IMR-90 (cell line): ENCODE results near the gene SLC5A3. TPM values are rescaled to one million over a fixed set of nuclear protein-coding genes. Genes with fewer than 3 reads are reported as not detected.

Source experiments
- ATAC-seq: fragments of 200-7000 bp; cut with Tn5 transposase; 2 replicates; pipeline ENCODE4 v1.9.1; 2020; ENCODE audit warnings: low read depth, mild to moderate bottlenecking, moderate library complexity
- BruUV-seq: library from RNA; stranded (reverse); fragments of 400-500 nt; replicated peaks from 2 replicates; lab custom pipeline; 2021; lab: Mats Ljungman, UMichigan
- CTCF ChIA-PET: fragments of 300-600 bp; formaldehyde crosslinking; extraction: SDS; loops from one replicate; lab custom pipeline; 2021; ENCODE audit warnings: antibody characterized with exemption; lab: Yijun Ruan, JAX
- POLR2A ChIA-PET: fragments of 300-600 bp; sonication (Branson Sonifier 250); formaldehyde crosslinking; loops from one replicate; lab custom pipeline; 2022; ENCODE audit warnings: antibody characterized with exemption; ENCODE audit not compliant: unreplicated experiment; lab: Charles Lee
- DNase-seq: peaks from one replicate; pipeline ENCODE4 v3.0.0; 2013
- H2AFZ ChIP-seq: replicated peaks from 2 replicates; pipeline ENCODE3; 2013; ENCODE audit warnings: low read length, mild to moderate bottlenecking; ENCODE audit not compliant: poor library complexity
- H2AK5ac ChIP-seq: 2 replicates; pipeline ENCODE4 v1.6.1; 2013; ENCODE audit warnings: low read depth, low read length, inconsistent platforms
- H2AK9ac ChIP-seq: replicated peaks from 2 replicates; pipeline ENCODE3; 2013; ENCODE audit warnings: mild to moderate bottlenecking, low read depth, low read length, moderate library complexity; ENCODE audit not compliant: poor library complexity
- H2BK120ac ChIP-seq: 2 replicates; pipeline ENCODE4 v1.6.1; 2013; ENCODE audit warnings: low read depth, low read length, inconsistent platforms
- H2BK15ac ChIP-seq: 3 replicates; pipeline ENCODE4 v1.6.1; 2013; ENCODE audit warnings: low read depth, low read length, inconsistent platforms
- H2BK20ac ChIP-seq: 2 replicates; pipeline ENCODE4 v1.6.1; 2013; ENCODE audit warnings: low read depth, mild to moderate bottlenecking, inconsistent platforms, low read length, moderate library complexity
- H2BK5ac ChIP-seq: 2 replicates; pipeline ENCODE4 v1.6.1; 2013; ENCODE audit warnings: mild to moderate bottlenecking, low read depth, low read length, inconsistent platforms; ENCODE audit not compliant: poor library complexity, severe bottlenecking
- H3K14ac ChIP-seq: replicated peaks from 2 replicates; pipeline ENCODE4 v1.6.1; 2013; ENCODE audit warnings: low read depth, low read length, inconsistent platforms
- H3K18ac ChIP-seq: 2 replicates; pipeline ENCODE4 v1.6.1; 2013; ENCODE audit warnings: low read depth, low read length, control low read depth
- H3K23ac ChIP-seq: 2 replicates; pipeline ENCODE4 v1.6.1; 2013; ENCODE audit warnings: low read depth, low read length, inconsistent platforms
- H3K27ac ChIP-seq: 2 replicates; pipeline ENCODE4 v1.5.1; 2013; ENCODE audit warnings: mild to moderate bottlenecking, control low read depth, low read length; ENCODE audit not compliant: insufficient read depth
- H3K27me3 ChIP-seq: 2 replicates; pipeline ENCODE4 v1.6.1; 2013; ENCODE audit warnings: low read length; ENCODE audit not compliant: control insufficient read depth, insufficient read depth
- H3K36me3 ChIP-seq: 2 replicates; pipeline ENCODE4 v1.6.1; 2013; ENCODE audit warnings: low read length, mixed read lengths; ENCODE audit not compliant: control insufficient read depth, insufficient read depth
- H3K4ac ChIP-seq: 2 replicates; pipeline ENCODE4 v1.6.1; 2013; ENCODE audit warnings: low read depth, low read length, inconsistent platforms
- H3K4me1 ChIP-seq: 2 replicates; pipeline ENCODE4 v1.6.1; 2013; ENCODE audit warnings: low read length, mixed read lengths; ENCODE audit not compliant: control insufficient read depth, insufficient read depth
- H3K4me2 ChIP-seq: 2 replicates; pipeline ENCODE4 v1.6.1; 2013; ENCODE audit warnings: low read depth, mild to moderate bottlenecking, control low read depth, low read length, moderate library complexity
- H3K4me3 ChIP-seq: 2 replicates; pipeline ENCODE4 v1.5.1; 2013; ENCODE audit warnings: low read depth, mild to moderate bottlenecking, control low read depth, low read length, moderate library complexity; ENCODE audit not compliant: insufficient read depth
- H3K56ac ChIP-seq: 2 replicates; pipeline ENCODE4 v1.6.1; 2013; ENCODE audit warnings: low read length, inconsistent platforms; ENCODE audit not compliant: insufficient read depth; ENCODE audit errors: extremely low read depth
- H3K79me1 ChIP-seq, 2 experiments: 2 replicates each; pipeline ENCODE4 v1.6.1; 2013; ENCODE audit warnings: low read length in 2 of 2, inconsistent platforms in 1 of 2, low read depth in 1 of 2
- H3K9ac ChIP-seq: 2 replicates; pipeline ENCODE4 v1.6.1; 2013; ENCODE audit warnings: low read depth, low read length, control low read depth
- H3K9me1 ChIP-seq: 2 replicates; pipeline ENCODE4 v1.6.1; 2013; ENCODE audit warnings: low read length, inconsistent platforms; ENCODE audit not compliant: insufficient read depth
- H3K9me3 ChIP-seq: 2 replicates; pipeline ENCODE4 v1.6.1; 2013; ENCODE audit warnings: low read length; ENCODE audit not compliant: control insufficient read depth, insufficient read depth
- H4K20me1 ChIP-seq: 2 replicates; pipeline ENCODE4 v1.6.1; 2013; ENCODE audit warnings: low read length, inconsistent platforms; ENCODE audit not compliant: insufficient read depth
- H4K5ac ChIP-seq: 2 replicates; pipeline ENCODE4 v1.6.1; 2013; ENCODE audit warnings: mild to moderate bottlenecking, low read depth, low read length, control low read depth
- H4K8ac ChIP-seq, 2 experiments: 2 replicates each; pipeline ENCODE4 v1.6.1; 2013; ENCODE audit warnings: low read depth in 2 of 2, low read length in 2 of 2, control low read depth in 1 of 2, inconsistent platforms in 1 of 2
- H4K91ac ChIP-seq: 2 replicates; pipeline ENCODE4 v1.6.1; 2013; ENCODE audit warnings: low read depth, low read length, inconsistent platforms; ENCODE audit not compliant: insufficient read depth
- BHLHE40 ChIP-seq: fragments of 150-350 bp; IDR thresholded peaks from 2 replicates; pipeline ENCODE4 v1.6.1; 2016; ENCODE audit warnings: mild to moderate bottlenecking, low read depth, low read length
- CEBPB ChIP-seq: IDR thresholded peaks from 2 replicates; pipeline ENCODE4 v1.6.1; 2012; ENCODE audit warnings: low read depth, low read length, improper control_type of control experiment
- CHD1 ChIP-seq: IDR thresholded peaks from 2 replicates; pipeline ENCODE4 v1.6.1; 2012; ENCODE audit warnings: low read depth, low read length, improper control_type of control experiment
- FOS ChIP-seq: fragments of 150-350 bp; IDR thresholded peaks from 2 replicates; pipeline ENCODE4 v1.6.1; 2016; ENCODE audit warnings: low read depth, low read length
- MAFK ChIP-seq: IDR thresholded peaks from 2 replicates; pipeline ENCODE4 v1.6.1; 2012; ENCODE audit warnings: low read depth, low read length, improper control_type of control experiment
- MAZ ChIP-seq: IDR thresholded peaks from 2 replicates; pipeline ENCODE4 v1.6.1; 2012; ENCODE audit warnings: low read depth, mild to moderate bottlenecking, low read length, improper control_type of control experiment, moderate library complexity, borderline replicate concordance
- MXI1 ChIP-seq: IDR thresholded peaks from 2 replicates; pipeline ENCODE4 v1.6.1; 2012; ENCODE audit warnings: low read depth, mild to moderate bottlenecking, low read length, moderate library complexity, borderline replicate concordance
- NFE2L2 ChIP-seq: fragments of 150-350 bp; IDR thresholded peaks from 2 replicates; pipeline ENCODE4 v1.6.1; 2016; ENCODE audit warnings: low read depth, mild to moderate bottlenecking, low read length
- POLR2A ChIP-seq: IDR thresholded peaks from 2 replicates; pipeline ENCODE4 v1.6.1; 2012; ENCODE audit warnings: mild to moderate bottlenecking, low read depth, low read length
- RAD21 ChIP-seq: IDR thresholded peaks from 2 replicates; pipeline ENCODE4 v1.6.1; 2012; ENCODE audit warnings: low read length, improper control_type of control experiment
- RCOR1 ChIP-seq: IDR thresholded peaks from 2 replicates; pipeline ENCODE4 v1.6.1; 2012; ENCODE audit warnings: mild to moderate bottlenecking, low read length, improper control_type of control experiment; ENCODE audit not compliant: insufficient replicate concordance
- RFX5 ChIP-seq: IDR thresholded peaks from 2 replicates; pipeline ENCODE4 v1.8.0; 2012; ENCODE audit warnings: low read depth, mild to moderate bottlenecking, low read length, moderate library complexity
- SMC3 ChIP-seq: fragments of 150-350 bp; IDR thresholded peaks from 2 replicates; pipeline ENCODE4 v1.6.1; 2016; ENCODE audit warnings: low read depth, mild to moderate bottlenecking, antibody characterized with exemption, low read length, moderate library complexity
- WGBS, 2 experiments: methylation state at CpG; one replicate each; pipeline versions ENCODE4 v1.1.5 to v1.1.7; 2013; ENCODE audit warnings: missing lambda C conversion rate in 2 of 2; ENCODE audit not compliant: insufficient read length in 1 of 2; ENCODE audit errors: extremely low coverage in 2 of 2; 5-methylcytosine and 5-hydroxymethylcytosine counted together
- dilution Hi-C: fragments of 300-500 bp; cut with HindIII; formaldehyde crosslinking; loops from one replicate; pipeline ENCODE4 v1.14.3; 2018; ENCODE audit warnings: low sequenced_read_pairs; ENCODE audit not compliant: unreplicated experiment
- in situ Hi-C: fragments of 300-500 bp; cut with MboI; formaldehyde crosslinking; loops from 3 replicates; pipeline ENCODE4 v1.14.3; 2019; ENCODE audit warnings: low sequenced_read_pairs, inconsistent platforms, mixed read lengths
- intact Hi-C: fragments of 100-400 bp; cut with micrococcal nuclease; formaldehyde crosslinking; loops from 2 replicates; pipeline ENCODE4 v1.10.0; 2022
- polyA plus RNA-seq, 3 experiments: library from polyadenylated mRNA; depleted of rRNA; stranded (reverse); fragments of >200 nt; gene quantifications; 2 replicates each; pipeline ENCODE4 v1.2.3, GENCODE V29; 2012; ENCODE audit warnings: low replicate concordance in 1 of 3
- total RNA-seq: library from RNA; depleted of rRNA; stranded (reverse); fragments of >200 nt; gene quantifications from 2 replicates; pipeline ENCODE4 v1.2.3, GENCODE V29; 2012
- TF ChIP-seq, protein P1 (sequence below): conservative IDR thresholded peaks from 2 replicates; pipeline ENCODE4 v1.5.1; 2012; ENCODE audit warnings: mild to moderate bottlenecking, low read depth, low read length, improper control_type of control experiment
- TF ChIP-seq, protein P2 (sequence below): fragments of 150-350 bp; IDR thresholded peaks from 2 replicates; pipeline ENCODE4 v1.6.1; 2016; ENCODE audit warnings: low read depth, mild to moderate bottlenecking, low read length, moderate library complexity, borderline replicate concordance
- TF ChIP-seq, protein P3 (sequence below): fragments of 150-350 bp; IDR thresholded peaks from 2 replicates; pipeline ENCODE4 v1.6.1; 2017; ENCODE audit warnings: mild to moderate bottlenecking, antibody characterized with exemption, low read length, low read depth

The SLC5A3 gene
- total and polyA plus RNA-seq, 2 of the 4 experiments (the other 2 are of a cell fraction): 1.8 to 9.9 TPM

DNA sequence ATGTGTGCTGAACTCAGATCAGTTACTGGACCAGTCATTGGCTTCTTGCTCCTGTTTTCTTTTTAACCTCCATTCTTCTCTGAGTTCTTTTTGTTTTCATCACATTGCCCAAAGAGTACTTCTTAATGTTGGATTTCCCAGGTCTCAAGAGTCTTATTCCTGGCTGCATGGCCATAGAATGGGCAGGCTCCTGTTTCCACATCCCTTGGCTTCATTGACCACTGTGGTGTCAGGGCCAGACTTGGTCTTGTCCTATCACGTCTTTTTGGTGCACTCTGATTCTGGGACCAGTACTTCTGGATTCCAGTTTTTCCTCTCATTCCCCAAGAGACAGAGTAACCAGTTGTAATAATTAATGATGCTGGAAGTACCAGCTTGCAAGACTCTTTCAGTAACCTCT lies 41.8 kb downstream of the SLC5A3 start:
- Histone ChIP-seq H3K4me3 (no peak overlapping the region), H4K8ac (no peak overlapping the region), H3K27me3 (no peaks in the 10 kb centered on the region), H2BK120ac (no peak overlapping the region), H2BK15ac (no peak overlapping the region), H2BK5ac (no peak overlapping the region), H2AK9ac (no peak overlapping the region), H2AFZ (no peak overlapping the region), H3K9me3 (no peaks in the 10 kb centered on the region), H2AK5ac (no peak overlapping the region), H3K4me1 (no peaks in the 10 kb centered on the region), H3K36me3 (no peaks in the 10 kb centered on the region), H2BK20ac (no peak overlapping the region), H3K18ac (no peak overlapping the region), H4K5ac (no peak overlapping the region), H3K14ac (no peak overlapping the region), H3K23ac (no peak overlapping the region), H3K4ac (no peak overlapping the region), H3K9me1 (no peaks in the 10 kb centered on the region), H3K56ac (no peak overlapping the region), H3K9ac (no peak overlapping the region), H3K4me2 (no peak overlapping the region), H3K27ac (no peak overlapping the region), H3K79me1 (peaks cover 27 to 47% of the 10 kb centered on the region in 2 experiments), H4K91ac (no peak overlapping the region), H4K20me1 (no peaks in the 10 kb centered on the region)
- CTCF ChIA-PET: no interaction called here
- intact Hi-C loops (no loop called here), in situ Hi-C loops (no loop called here), dilution Hi-C loops (no loop called here)
- WGBS, 2 experiments: no CpG with 5 or more reads among the region's 1 CpG
- ATAC-seq (no peak), DNase-seq (no peak)
- POLR2A ChIA-PET: no interaction called here
- TF ChIP-seq RFX5 (no peak), BHLHE40 (no peak), POLR2A (no peak), SMC3 (no peak), MXI1 (no peak), CHD1 (no peak), MAFK (no peak), RAD21 (no peak), RCOR1 (no peak), FOS (no peak), CEBPB (no peak), NFE2L2 (no peak), MAZ (no peak)
- TF ChIP-seq, protein P1, sequence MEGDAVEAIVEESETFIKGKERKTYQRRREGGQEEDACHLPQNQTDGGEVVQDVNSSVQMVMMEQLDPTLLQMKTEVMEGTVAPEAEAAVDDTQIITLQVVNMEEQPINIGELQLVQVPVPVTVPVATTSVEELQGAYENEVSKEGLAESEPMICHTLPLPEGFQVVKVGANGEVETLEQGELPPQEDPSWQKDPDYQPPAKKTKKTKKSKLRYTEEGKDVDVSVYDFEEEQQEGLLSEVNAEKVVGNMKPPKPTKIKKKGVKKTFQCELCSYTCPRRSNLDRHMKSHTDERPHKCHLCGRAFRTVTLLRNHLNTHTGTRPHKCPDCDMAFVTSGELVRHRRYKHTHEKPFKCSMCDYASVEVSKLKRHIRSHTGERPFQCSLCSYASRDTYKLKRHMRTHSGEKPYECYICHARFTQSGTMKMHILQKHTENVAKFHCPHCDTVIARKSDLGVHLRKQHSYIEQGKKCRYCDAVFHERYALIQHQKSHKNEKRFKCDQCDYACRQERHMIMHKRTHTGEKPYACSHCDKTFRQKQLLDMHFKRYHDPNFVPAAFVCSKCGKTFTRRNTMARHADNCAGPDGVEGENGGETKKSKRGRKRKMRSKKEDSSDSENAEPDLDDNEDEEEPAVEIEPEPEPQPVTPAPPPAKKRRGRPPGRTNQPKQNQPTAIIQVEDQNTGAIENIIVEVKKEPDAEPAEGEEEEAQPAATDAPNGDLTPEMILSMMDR: no peak
- TF ChIP-seq, protein P2, sequence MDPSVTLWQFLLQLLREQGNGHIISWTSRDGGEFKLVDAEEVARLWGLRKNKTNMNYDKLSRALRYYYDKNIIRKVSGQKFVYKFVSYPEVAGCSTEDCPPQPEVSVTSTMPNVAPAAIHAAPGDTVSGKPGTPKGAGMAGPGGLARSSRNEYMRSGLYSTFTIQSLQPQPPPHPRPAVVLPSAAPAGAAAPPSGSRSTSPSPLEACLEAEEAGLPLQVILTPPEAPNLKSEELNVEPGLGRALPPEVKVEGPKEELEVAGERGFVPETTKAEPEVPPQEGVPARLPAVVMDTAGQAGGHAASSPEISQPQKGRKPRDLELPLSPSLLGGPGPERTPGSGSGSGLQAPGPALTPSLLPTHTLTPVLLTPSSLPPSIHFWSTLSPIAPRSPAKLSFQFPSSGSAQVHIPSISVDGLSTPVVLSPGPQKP: no peak
- TF ChIP-seq, protein P3, sequence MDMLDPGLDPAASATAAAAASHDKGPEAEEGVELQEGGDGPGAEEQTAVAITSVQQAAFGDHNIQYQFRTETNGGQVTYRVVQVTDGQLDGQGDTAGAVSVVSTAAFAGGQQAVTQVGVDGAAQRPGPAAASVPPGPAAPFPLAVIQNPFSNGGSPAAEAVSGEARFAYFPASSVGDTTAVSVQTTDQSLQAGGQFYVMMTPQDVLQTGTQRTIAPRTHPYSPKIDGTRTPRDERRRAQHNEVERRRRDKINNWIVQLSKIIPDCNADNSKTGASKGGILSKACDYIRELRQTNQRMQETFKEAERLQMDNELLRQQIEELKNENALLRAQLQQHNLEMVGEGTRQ: no peak
- BruUV-seq: no TSS peak
